NCI-H1694 treated with DMSO at 0.1 percent for 48 hours (cell line): Measurements from ENCODE around the gene RPL28.
A peak's percentile ranks its signal among the peaks of the same experiment; 100 is the strongest.

Source experiments
- DNase-seq: peaks from one replicate; lab custom pipeline; 2025; lab: John Stamatoyannopoulos, UW

The RPL28 gene

DNA sequence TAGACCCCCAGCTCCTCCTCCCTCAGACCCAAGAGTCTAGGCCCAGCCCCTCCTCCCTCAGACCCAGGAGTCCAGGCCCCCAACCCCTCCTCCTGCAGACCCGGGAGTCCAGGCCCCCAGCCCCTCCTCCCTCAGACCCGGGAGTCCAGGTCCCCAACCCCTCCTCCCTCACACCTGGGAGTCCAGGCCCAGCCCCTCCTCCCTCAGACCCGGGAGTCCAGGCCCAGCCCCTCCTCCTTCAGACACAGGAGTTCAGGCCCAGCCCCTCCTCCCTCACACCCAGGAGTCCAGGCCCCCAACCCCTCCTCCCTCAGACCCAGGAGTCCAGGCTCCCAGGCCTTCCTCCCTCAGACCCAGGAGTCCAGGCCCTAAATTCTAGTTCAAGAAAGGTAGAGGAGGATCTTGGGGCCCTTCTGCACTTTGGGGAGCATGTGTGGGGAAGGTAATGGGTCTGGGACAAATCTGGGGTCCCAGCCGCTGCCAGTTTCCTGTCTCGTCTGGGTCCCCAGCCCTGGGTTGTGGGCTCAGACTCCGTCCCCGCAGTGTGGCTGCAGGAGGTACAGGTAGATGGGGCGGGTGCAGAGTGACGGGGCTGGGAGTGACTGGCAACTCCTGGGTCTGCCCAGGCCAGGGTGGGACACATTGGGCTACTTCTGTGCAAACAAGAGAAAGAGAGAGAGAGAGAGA lies 12.3 kb upstream of the RPL28 start:
- DNase-seq = no peak

GRCh38 chr19:55373993-55374757 lies 11.6 kb upstream of the RPL28 start:
- DNase-seq = no peak

GRCh38 chr19:55376241-55376933 lies 9.3 kb upstream of the RPL28 start, which contains the start of gene TMEM190:
Gene TMEM190 (plus strand): TSS chr19:55376826. CDS start chr19:55376854, 28 bp downstream.
- DNase-seq = no peak

DNA sequence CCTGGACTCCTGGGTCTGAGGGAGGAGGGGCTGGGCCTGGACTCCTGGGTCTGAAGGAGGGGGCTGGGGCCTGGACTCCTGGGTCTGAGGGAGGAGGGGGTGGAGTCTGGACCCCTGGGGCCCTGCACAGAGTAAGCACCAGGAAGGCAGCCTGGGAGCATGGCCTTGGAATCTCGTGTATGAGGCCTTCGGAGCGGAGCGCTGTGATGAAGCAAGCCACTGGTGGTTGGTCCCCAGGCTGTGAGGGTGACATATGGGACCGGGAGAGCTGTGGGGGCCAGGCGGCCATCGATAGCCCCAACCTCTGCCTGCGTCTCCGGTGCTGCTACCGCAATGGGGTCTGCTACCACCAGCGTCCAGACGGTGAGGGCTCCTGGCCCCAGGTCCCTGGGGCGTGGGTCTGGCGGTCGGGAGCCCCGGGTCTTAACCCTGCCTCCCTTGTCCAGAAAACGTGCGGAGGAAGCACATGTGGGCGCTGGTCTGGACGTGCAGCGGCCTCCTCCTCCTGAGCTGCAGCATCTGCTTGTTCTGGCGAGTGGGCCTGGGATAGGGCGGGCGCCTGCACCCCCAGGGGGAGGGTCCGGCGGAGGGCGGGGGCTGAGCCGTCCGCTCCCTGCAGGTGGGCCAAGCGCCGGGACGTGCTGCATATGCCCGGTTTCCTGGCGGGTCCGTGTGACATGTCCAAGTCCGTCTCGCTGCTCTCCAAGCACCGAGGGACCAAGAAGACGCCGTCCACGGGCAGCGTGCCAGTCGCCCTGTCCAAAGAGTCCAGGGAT lies 8.2 kb upstream of the RPL28 start:
- DNase-seq = no peak

GRCh38 chr19:55379174-55379573 lies 6.6 kb upstream of the RPL28 start:
- DNase-seq = no peak

- DNase-seq = no peak
These were observed 3.7 kb upstream of the RPL28 start for GRCh38 chr19:55382013-55382412.

DNA sequence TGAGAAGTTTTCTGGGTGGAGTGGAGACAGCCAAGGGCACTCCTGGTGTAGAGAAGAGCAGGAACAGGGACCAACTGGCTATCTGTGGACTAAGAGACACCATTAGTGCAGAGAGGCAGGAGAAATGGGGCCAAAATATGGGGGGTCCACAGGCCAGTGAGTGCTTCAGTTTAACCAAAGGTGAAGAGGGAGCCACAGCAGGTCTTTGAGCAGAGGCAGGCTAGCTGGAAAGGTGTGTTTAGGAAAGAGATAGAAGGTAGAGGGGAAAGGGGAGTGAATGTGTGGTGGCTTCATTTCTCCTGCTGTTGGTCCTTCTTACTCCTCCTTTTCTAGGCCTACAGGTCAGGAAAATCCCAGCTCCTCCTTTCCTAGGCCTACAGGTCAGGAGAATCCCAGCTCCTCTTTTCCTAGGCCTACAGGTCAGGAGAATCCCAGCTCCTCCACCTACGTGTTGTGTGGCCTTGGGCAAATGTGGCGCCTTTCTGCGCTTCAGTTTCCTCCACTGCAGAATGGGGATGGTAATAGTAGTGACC lies 3.1 kb upstream of the RPL28 start:
- DNase-seq = no peak

GRCh38 chr19:55383279-55384130 lies 2.2 kb upstream of the RPL28 start:
- peak; percentile 43 for DNase-seq

GRCh38 chr19:55384131-55384919 lies 1.4 kb upstream of the RPL28 start, which contains the start of gene TMEM238:
Gene TMEM238 (minus strand): TSS chr19:55384292. CDS start chr19:55384259, 33 bp downstream.
- DNase-seq = peak; percentile 36

GRCh38 chr19:55384920-55385723 lies 610 bp upstream of the RPL28 start:
- peak; percentile 99 for DNase-seq

DNA sequence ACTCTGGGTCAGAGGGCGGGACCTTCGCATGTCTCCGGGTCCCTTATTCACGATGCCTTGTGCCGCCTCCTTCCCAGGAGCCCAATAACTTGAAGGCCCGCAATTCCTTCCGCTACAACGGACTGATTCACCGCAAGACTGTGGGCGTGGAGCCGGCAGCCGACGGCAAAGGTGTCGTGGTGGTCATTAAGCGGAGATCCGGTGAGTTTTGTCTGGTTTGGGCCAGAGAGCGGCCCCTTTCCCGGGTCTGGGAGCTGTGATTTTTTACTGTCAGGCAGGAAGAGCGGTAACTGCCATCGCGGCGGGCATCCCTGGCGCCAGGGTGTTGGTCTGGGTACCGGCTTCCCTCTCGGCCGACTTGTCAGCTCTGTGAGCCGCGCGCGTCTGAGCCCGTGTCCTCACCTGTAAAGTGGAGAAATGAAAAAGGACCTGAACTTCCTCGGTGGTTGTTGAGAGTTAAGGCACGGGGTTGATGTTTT lies 800 bp downstream of the RPL28 start:
- DNase-seq = no peak

- no peak for DNase-seq
These were observed 2.2 kb downstream of the RPL28 start for GRCh38 chr19:55387736-55388497.

DNA sequence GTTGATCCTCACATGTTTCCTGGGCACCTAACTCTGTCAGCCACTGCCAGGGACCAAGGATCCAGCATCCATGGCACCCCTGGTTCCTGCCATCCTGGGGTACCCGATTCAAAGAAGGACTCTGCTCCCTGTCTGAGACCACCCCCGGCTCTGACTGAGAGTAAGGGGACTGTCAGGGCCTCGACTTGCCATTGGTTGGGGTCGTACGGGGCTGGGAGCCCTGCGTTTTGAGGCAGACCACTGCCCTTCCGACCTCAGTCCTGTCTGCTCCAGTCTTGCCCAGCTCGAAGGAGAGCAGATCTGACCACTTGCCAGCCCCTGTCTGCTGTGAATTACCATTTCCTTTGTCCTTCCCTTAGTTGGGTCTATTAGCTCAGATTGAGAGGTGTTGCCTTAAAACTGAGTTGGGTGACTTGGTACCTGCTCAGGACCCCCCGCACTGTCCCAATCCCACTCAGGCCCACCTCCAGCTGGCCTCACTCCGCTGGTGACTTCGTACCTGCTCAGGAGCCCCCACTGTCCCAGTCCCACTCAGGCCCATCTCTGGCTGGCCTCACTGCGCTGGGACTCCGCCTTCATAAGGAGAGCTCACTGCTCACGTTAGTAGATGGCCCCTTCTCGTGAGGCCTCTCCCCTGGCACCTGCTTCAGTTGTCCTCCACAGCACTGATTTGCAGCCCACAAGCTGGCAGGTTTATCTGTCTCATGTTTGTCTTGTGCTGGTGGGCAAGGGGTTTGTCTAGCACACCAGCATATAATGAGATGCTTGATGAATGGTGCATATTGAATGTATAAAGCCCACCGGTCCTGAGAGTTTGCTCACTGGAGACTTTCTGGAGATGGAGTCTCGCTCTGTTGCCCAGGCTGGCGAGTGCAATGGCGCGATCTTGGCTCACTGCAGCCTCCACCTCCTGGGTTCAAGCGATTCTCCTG lies 3.9 kb downstream of the RPL28 start:
- no peak for DNase-seq

DNA sequence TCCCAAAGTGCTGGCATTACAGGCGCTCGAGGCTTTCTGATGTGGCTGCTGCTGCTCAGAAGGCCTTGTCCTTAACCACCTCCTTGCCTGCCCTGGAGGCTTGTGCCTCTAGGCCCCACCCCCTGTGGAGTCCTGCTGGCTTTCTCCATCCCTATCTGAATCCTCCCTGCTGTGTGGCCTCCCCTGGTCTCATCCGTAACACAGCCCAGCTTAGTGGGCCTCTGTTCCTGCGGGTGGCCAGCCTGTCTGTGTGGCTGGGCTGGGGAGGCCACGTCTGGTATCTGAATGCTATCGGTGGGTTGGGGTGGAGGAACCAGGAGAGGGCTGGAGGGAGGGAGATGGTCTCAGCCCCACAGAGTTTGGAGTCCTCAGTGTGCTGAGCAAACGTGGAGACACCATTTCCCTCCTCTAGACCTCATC lies 4.7 kb downstream of the RPL28 start:
- no peak for DNase-seq

GRCh38 chr19:55391191-55391670 lies 5.5 kb downstream of the RPL28 start:
- no peak for DNase-seq

- no peak for DNase-seq
These were observed 6.2 kb downstream of the RPL28 start for GRCh38 chr19:55391702-55392615.
